Measurements from ENCODE around the gene INPP5A. TPM values are rescaled to one million over a fixed set of nuclear protein-coding genes. Genes with fewer than 3 reads are reported as not detected.

The INPP5A gene
- total RNA-seq, 1 donor from 2014 or later, result 30.6 TPM

DNA sequence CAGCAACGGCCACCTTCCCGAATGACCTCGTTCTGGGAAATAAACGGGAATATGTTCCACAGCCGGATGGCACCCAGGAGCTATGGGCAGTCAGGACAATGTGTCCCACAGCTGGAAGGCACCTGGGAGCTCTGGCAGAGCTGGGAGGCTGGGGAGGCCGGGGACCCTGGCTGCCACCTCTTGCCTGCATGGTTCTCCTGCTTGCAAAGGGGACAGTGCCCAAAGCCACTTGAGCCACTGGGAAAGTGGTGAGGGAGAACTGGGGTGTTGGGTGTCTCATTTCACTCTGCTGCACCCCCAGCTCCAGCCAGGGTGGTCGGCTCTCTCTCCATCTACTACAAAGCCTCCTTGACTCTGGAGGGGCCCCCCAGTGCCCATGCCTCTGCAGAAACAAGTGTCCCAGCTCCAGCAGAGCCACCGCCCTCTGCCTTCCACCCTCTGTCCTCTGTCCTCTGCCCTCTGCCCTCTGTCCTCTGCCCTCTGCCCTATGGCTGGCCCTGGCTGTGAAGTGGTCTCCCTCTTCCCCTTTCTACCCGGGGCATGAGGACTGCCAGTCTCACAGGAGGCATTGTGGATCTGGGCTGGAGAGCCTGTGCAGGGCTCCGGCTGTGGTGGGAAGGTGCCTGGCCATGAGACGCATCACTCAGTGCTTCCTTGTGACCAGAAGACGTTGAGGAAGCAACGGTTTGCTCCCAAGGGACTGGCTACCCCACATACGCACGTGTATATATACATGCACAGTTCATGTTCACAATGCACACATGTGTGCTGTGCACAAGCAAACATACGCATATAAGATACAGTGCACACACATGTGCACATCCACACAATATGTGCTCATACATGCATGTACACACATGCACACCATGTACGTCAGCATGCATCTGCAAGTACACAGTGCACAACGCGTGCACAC, 21.5 kb upstream of the INPP5A start:
- DNase-seq (ENCODE audit: low spot score, unreplicated experiment), result no peak
- TF ChIP-seq, protein P1, sequence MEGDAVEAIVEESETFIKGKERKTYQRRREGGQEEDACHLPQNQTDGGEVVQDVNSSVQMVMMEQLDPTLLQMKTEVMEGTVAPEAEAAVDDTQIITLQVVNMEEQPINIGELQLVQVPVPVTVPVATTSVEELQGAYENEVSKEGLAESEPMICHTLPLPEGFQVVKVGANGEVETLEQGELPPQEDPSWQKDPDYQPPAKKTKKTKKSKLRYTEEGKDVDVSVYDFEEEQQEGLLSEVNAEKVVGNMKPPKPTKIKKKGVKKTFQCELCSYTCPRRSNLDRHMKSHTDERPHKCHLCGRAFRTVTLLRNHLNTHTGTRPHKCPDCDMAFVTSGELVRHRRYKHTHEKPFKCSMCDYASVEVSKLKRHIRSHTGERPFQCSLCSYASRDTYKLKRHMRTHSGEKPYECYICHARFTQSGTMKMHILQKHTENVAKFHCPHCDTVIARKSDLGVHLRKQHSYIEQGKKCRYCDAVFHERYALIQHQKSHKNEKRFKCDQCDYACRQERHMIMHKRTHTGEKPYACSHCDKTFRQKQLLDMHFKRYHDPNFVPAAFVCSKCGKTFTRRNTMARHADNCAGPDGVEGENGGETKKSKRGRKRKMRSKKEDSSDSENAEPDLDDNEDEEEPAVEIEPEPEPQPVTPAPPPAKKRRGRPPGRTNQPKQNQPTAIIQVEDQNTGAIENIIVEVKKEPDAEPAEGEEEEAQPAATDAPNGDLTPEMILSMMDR (IDR thresholded peaks at IDR 0.05; ENCODE audit: unreplicated experiment), result no peak
- Mint-ChIP-seq H3K27ac (peak overlapping the region; percentile 94), H3K36me3 (ENCODE audit: insufficient read depth) (no peaks in the 10 kb centered on the region), H3K27me3 (peaks cover 18% of the 10 kb centered on the region), H3K4me3 (ENCODE audit: low read depth) (no peak overlapping the region), H3K4me1 (ENCODE audit: low read depth) (peaks cover 20% of the 10 kb centered on the region), H3K9me3 (ENCODE audit: low read depth) (no peaks in the 10 kb centered on the region)

DNA sequence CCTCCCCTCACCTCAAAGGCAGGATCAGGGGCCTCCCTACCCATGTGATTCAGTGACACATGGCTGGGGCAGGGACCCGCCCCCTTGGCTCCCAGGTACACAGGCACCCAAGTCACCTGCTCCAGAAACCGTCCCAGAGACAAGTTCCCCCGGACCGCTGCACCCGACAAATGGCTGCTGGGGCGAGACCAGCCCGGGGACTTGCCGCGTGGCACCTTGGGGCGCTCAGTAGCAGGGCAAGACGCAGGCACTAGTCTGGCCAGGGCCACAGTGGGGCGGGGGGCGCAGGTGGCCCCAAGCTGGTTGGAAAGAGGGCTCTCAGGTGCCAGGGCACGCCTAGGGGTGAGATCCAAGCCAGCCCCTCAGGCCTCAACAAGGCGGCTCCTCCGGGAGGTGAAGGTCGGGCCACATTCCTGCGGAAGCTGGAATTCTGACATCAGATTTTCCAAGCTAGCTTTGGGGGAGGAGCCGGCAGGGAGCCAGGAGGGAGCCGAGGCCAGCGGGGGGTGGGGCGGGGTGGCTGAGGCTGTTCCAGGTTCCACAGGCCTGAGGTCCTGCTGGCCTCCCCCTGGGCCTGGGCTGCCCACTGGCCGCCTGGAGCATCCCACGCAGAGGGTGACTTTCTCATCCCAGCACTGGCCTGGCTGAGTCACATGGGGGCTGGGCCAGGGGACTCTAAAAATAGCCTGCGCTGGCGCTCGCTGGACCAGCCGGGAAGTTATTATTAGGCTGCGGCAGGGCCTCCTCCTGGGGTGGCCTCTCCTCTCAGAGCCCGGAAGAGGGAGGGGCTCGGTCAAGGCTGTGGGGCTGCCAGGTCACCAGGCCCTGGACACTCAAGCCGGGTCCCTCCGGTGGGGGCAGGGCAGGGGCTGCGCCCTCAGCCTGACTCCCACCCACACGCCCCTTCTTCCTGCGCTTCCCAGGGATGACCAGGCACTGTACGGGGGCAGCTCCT, 20.5 kb upstream of the INPP5A start:
- Mint-ChIP-seq H3K9me3 (ENCODE audit: low read depth) (no peaks in the 10 kb centered on the region), H3K27ac (peak overlapping the region; percentile 95), H3K4me3 (ENCODE audit: low read depth) (peak overlapping the region; percentile 24), H3K27me3 (peaks cover 16% of the 10 kb centered on the region), H3K4me1 (ENCODE audit: low read depth) (peaks cover 20% of the 10 kb centered on the region), H3K36me3 (ENCODE audit: insufficient read depth) (no peaks in the 10 kb centered on the region)
- DNase-seq (ENCODE audit: low spot score, unreplicated experiment), result peak; percentile 60
- TF ChIP-seq, protein P1 (IDR thresholded peaks at IDR 0.05; ENCODE audit: unreplicated experiment), result no peak

DNA sequence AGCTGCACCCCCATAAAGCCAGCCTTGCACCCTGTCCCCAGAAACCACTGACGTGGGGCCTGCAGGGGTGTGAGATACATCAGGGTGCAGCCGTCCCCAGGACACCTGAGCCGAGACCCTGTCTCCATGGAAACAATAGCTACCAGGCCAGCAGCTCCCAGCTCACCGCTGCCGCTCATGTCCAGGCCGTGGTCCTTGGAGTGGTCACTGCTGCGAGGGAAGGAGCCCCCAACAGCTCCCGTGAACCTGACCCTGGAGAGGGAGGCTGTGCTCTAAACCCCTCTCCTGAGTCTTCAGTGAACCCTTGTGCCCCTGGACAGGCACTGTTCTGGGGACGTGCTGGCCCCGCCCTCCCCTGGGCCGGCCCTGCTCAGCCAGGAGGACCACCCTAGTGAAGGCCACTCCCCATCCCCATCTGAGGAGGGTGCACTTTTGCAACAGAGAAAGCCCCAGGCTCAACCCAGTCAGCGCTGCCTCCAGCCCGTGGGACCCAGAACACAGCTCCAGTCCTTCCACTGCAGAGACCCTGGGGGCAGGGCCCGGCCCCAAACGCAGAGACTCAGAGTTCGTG, 19.6 kb upstream of the INPP5A start:
- TF ChIP-seq, protein P1 (IDR thresholded peaks at IDR 0.05; ENCODE audit: unreplicated experiment), result no peak
- Mint-ChIP-seq H3K27me3 (peaks cover 16% of the 10 kb centered on the region), H3K9me3 (ENCODE audit: low read depth) (no peaks in the 10 kb centered on the region), H3K27ac (peak overlapping the region; percentile 95), H3K36me3 (ENCODE audit: insufficient read depth) (no peaks in the 10 kb centered on the region), H3K4me3 (ENCODE audit: low read depth) (peak overlapping the region; percentile 26), H3K4me1 (ENCODE audit: low read depth) (peaks cover 20% of the 10 kb centered on the region)
- DNase-seq (ENCODE audit: low spot score, unreplicated experiment), result no peak

DNA sequence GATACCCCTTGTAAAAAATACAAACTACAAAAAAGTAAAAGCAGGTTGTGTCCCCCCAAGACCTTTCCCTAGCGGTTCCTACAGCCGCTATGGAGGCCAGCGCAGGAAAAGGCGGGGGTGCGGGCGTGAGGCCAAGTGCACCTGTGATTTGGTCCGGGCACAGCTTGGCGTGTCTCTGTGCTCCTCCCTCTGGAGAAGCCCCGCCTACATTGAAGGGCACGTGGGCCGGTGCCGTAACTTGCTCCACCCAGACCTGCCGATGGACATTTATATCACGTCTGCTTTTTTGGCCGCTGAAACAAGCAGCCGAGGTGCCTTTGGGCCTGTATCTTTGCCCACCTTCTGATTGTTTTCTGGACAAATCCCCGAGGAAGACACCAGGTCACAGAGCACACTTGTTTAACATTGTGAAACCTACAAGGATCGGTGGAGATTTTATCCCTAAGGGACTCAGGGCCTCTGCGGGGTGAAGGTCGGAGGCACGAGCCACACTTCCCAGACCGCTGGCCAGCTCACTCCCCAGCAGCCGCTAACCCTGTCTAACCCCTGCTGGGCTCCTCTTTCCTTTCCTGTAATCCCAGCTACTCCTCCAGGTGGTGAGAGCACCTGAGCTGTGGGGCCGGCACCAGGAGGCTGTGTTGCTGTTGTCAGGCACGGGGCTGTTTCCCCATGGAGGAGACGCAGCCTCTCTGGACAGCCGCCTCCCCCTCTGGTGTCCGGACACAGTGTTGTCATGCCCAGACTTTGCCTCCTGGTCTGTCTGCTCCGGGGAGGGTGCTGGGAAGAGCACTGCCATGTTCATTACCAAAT, 18.8 kb upstream of the INPP5A start:
- H3K27ac Mint-ChIP-seq, result peak overlapping the region; percentile 95
- no peaks in the 10 kb centered on the region for H3K36me3 Mint-ChIP-seq (ENCODE audit: insufficient read depth)
- H3K27me3 Mint-ChIP-seq, result peaks cover 16% of the 10 kb centered on the region
- H3K4me3 Mint-ChIP-seq (ENCODE audit: low read depth), result peak overlapping the region; percentile 48
- DNase-seq (ENCODE audit: low spot score, unreplicated experiment), result no peak
- peaks cover 20% of the 10 kb centered on the region for H3K4me1 Mint-ChIP-seq (ENCODE audit: low read depth)
- TF ChIP-seq, protein P1 (IDR thresholded peaks at IDR 0.05; ENCODE audit: unreplicated experiment), result no peak
- no peaks in the 10 kb centered on the region for H3K9me3 Mint-ChIP-seq (ENCODE audit: low read depth)

Measured in progenitor cell of endocrine pancreas (in vitro differentiated cells).